Activated CD8-positive, alpha-beta memory T cell treated with anti-CD3 and anti-CD28 coated beads, Interleukin-2, amount 10 ng/mL, durations not matched to agents 7 days and 5 days (primary cell): ENCODE results near the gene ITSN1. TPM values are rescaled to one million over a fixed set of nuclear protein-coding genes. Genes with fewer than 3 reads are reported as not detected.

Source experiments
- ATAC-seq: fragments of 150-1000 bp; cut with Tn5 transposase; one replicate; pipeline ENCODE4 v1.10.0; 2021; ENCODE audit warnings: moderate library complexity
- CTCF ChIA-PET: fragments of 350-600 bp; sonication (Branson Sonifier 250); formaldehyde crosslinking; loops from one replicate; lab custom pipeline; 2021; ENCODE audit warnings: antibody characterized with exemption; lab: Charles Lee
- DNase-seq: peaks from one replicate; pipeline ENCODE4 v3.0.0-alpha.2; 2020
- H3K27ac Mint-ChIP-seq: one replicate; pipeline ENCODE4 v1.8.0; 2021; ENCODE audit warnings: mild to moderate bottlenecking, mixed read lengths
- H3K27me3 Mint-ChIP-seq: one replicate; pipeline ENCODE4 v1.8.0; 2021; ENCODE audit warnings: mixed read lengths
- H3K36me3 Mint-ChIP-seq: one replicate; pipeline ENCODE4 v1.8.0; 2021; ENCODE audit warnings: mild to moderate bottlenecking, mixed read lengths
- H3K4me1 Mint-ChIP-seq: one replicate; pipeline ENCODE4 v1.8.0; 2021; ENCODE audit warnings: mixed read lengths
- H3K4me3 Mint-ChIP-seq: one replicate; pipeline ENCODE4 v1.8.0; 2021; ENCODE audit warnings: mild to moderate bottlenecking, moderate library complexity, mixed read lengths
- H3K9me3 Mint-ChIP-seq: one replicate; pipeline ENCODE4 v1.8.0; 2022; ENCODE audit warnings: low read depth, mixed read lengths
- total RNA-seq, 2 experiments: library from RNA; stranded (reverse); gene quantifications; one replicate each; pipeline ENCODE4 v1.2.3, GENCODE V29; 2021

Gene ITSN1
- total RNA-seq, 2 experiments from 2014 or later: 2.0 to 3.9 TPM

DNA sequence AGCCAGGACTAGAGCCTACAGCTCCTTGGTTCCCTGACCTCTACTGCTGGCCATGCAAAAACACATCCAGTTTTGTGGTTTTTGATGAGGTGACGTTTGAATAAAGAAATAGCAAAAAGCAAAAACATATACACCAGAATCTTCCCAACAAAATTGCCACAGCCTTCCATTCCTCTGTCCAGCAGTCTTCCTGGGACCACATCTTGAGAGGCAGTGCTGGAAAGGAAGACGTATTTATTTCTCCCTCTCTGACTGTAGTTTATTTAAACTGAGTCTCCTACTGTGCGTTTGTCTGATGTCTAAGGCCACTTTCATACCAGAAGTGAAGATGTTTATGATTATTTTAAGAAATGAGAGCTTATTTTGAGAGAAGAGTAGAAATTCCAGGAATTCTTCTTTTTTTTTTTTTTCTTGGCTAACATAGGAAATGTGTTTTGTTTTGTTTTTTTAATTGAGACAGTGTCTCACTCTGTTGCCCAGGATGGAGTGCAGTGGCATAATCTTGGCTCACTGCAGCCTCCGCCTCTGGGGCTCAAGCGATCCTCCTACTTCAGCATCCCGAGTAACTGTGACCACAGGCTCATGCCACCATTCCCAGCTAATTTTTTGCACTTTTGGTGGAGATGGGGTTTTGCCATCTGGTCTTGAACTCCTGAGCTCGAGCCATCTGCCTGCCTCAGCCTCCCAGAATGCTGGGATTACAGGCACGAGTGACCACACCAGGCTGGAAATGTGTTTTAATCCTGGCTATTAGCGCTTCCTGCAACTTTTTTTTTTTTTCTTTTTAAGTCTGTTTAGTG lies 118.5 kb downstream of the ITSN1 start:
- ATAC-seq: no peak
- no peak for DNase-seq
- CTCF ChIA-PET: no interaction called here
- Mint-ChIP-seq H3K9me3 (no peaks in the 10 kb centered on the region), H3K27ac (no peak overlapping the region), H3K4me3 (no peak overlapping the region), H3K36me3 (no peaks in the 10 kb centered on the region), H3K4me1 (no peaks in the 10 kb centered on the region), H3K27me3 (no peaks in the 10 kb centered on the region)

GRCh38 chr21:33761441-33762036 lies 119.2 kb downstream of the ITSN1 start:
- ATAC-seq: no peak
- CTCF ChIA-PET: no interaction called here
- no peaks in the 10 kb centered on the region for H3K4me1 Mint-ChIP-seq

DNA sequence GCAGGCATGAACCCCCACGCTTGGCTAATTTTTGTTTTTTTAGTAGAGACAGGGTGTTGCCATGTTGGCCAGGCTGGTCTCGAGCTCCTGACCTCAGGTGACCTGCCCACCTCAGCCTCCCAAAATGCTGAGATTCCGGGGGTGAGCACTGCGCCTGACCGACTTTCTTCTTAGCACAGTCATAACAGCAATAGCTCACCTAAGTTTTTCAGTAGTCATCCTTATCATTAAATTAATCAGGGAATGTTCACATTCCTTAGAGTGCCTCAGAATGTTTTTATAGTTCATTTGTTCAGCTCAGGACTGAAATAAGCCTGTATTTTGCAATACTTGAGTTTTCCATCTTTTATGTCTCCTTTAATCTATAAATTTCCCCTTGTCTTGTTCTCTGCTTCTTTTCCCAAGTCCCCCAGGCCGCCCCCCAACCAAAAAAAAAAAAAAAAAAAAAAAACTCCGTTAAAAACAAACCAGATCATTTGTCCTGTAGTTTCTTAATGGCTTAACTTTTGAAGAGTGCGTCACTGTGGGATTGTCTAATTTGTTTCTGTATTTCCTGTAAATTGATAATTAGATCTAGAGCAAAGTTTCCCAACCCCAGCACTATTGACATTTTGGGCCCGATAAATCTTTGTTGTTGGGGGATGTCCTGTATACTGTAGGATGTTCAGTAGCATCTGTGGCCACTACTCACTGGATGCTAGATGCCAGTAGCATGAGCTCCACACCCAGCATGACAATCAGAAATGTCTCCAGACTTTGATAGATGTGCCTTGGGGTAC lies 120.7 kb downstream of the ITSN1 start:
- Mint-ChIP-seq H3K4me1 (no peaks in the 10 kb centered on the region), H3K36me3 (no peaks in the 10 kb centered on the region), H3K27me3 (no peaks in the 10 kb centered on the region), H3K27ac (no peak overlapping the region), H3K4me3 (no peak overlapping the region), H3K9me3 (no peaks in the 10 kb centered on the region)
- DNase-seq (no peak), ATAC-seq (no peak)
- CTCF ChIA-PET: no interaction called here

More at GRCh38 chr21:33761441-33762036, 119.2 kb downstream of the ITSN1 start:
- no peak for DNase-seq
- Mint-ChIP-seq H3K27me3 (no peaks in the 10 kb centered on the region), H3K27ac (no peak overlapping the region), H3K9me3 (no peaks in the 10 kb centered on the region), H3K4me3 (no peak overlapping the region), H3K36me3 (no peaks in the 10 kb centered on the region)

DNA sequence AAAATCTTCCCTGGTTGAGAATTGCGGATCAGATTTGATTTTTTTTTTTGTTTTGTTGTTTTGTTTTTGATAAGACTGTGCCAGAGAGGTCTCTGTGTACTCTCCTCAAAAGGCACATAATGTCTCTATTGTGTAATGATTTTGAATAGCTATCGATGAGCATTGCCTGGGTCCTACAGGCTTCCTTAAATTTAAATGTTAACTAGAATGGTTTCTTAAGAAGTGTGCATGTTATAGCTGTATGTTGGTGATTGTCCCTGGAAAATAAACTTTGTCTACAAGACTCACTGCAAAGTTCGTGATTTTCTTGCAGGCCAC lies 121.2 kb downstream of the ITSN1 start:
- DNase-seq (no peak), ATAC-seq (no peak)
- Mint-ChIP-seq H3K27me3 (no peaks in the 10 kb centered on the region), H3K4me3 (no peak overlapping the region), H3K9me3 (no peaks in the 10 kb centered on the region), H3K36me3 (no peaks in the 10 kb centered on the region), H3K4me1 (no peaks in the 10 kb centered on the region), H3K27ac (no peak overlapping the region)
- CTCF ChIA-PET: no interaction called here

GRCh38 chr21:33767236-33767635 lies 124.9 kb downstream of the ITSN1 start:
- H3K27me3 Mint-ChIP-seq: no peaks in the 10 kb centered on the region
- no peak overlapping the region for H3K27ac Mint-ChIP-seq
- CTCF ChIA-PET: no interaction called here
- DNase-seq (no peak), ATAC-seq (no peak)
- H3K36me3 Mint-ChIP-seq: no peaks in the 10 kb centered on the region
- H3K4me3 Mint-ChIP-seq: no peak overlapping the region
- H3K4me1 Mint-ChIP-seq: no peaks in the 10 kb centered on the region
- no peaks in the 10 kb centered on the region for H3K9me3 Mint-ChIP-seq

DNA sequence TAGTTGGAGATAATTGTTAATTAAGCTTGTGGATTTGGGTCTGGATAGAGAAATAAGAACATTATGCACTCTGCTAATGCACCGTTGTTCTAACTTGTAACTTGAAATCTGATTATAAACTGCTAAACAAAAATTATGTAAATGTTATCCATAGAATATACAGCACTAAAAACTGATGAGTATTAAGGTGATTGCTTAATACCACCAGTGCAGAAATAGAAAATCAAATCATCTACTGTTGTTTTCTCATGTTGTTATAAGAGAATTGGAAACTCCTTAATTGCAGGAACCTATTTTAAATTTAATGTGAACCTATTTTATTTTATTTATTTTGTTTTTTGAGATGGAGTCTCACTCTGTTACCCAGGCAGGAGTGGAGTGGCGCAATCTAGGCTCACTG lies 125.7 kb downstream of the ITSN1 start:
- ATAC-seq: no peak
- Mint-ChIP-seq H3K4me1 (no peaks in the 10 kb centered on the region), H3K36me3 (no peaks in the 10 kb centered on the region), H3K4me3 (no peak overlapping the region), H3K27ac (no peak overlapping the region), H3K9me3 (no peaks in the 10 kb centered on the region), H3K27me3 (no peaks in the 10 kb centered on the region)
- DNase-seq: no peak
- CTCF ChIA-PET: no interaction called here

GRCh38 chr21:33769057-33769456 lies 126.8 kb downstream of the ITSN1 start:
- DNase-seq (no peak), ATAC-seq (no peak)
- CTCF ChIA-PET: no interaction called here
- no peak overlapping the region for H3K4me3 Mint-ChIP-seq
- no peak overlapping the region for H3K27ac Mint-ChIP-seq
- no peaks in the 10 kb centered on the region for H3K36me3 Mint-ChIP-seq
- H3K27me3 Mint-ChIP-seq: no peaks in the 10 kb centered on the region
- H3K9me3 Mint-ChIP-seq: no peaks in the 10 kb centered on the region
- H3K4me1 Mint-ChIP-seq: no peaks in the 10 kb centered on the region

DNA sequence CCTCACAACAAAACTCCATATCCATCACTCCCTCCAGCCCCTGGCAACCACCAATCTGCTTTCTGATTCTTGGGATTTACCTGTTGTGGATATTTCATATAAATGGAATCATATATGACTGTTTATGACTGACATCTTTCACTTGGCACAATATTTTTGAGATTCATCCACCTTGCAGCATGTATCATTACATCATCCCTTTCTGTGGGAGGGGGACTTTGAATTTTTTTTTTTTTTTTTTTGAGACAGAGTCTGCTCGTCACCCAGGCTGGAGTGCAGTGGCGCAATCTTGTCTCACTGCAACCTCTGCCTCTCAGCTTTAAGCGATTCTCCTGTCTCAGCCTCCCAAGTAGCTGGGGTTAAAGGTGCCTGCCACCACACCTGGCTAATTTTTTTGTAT lies 128.2 kb downstream of the ITSN1 start:
- CTCF ChIA-PET: no interaction called here
- no peaks in the 10 kb centered on the region for H3K36me3 Mint-ChIP-seq
- H3K9me3 Mint-ChIP-seq: no peaks in the 10 kb centered on the region
- no peak overlapping the region for H3K27ac Mint-ChIP-seq
- H3K27me3 Mint-ChIP-seq: no peaks in the 10 kb centered on the region
- ATAC-seq: no peak
- no peak for DNase-seq
- H3K4me1 Mint-ChIP-seq: no peaks in the 10 kb centered on the region
- no peak overlapping the region for H3K4me3 Mint-ChIP-seq

- no peak overlapping the region for H3K4me3 Mint-ChIP-seq
- ATAC-seq: no peak
These were observed 129.7 kb downstream of the ITSN1 start for GRCh38 chr21:33771976-33772375.

GRCh38 chr21:33774551-33774950 lies 132.2 kb downstream of the ITSN1 start:
- Mint-ChIP-seq H3K9me3 (peaks cover 6% of the 10 kb centered on the region), H3K27me3 (no peaks in the 10 kb centered on the region), H3K27ac (no peak overlapping the region), H3K36me3 (peaks cover 7% of the 10 kb centered on the region), H3K4me1 (no peaks in the 10 kb centered on the region), H3K4me3 (no peak overlapping the region)
- no peak for ATAC-seq
- no peak for DNase-seq
- CTCF ChIA-PET: interaction anchor here (0.6 kb wide), 1 partner anchor 21 kb away, joined by 3 read pairs; no protein-coding TSS in a partner anchor

More at GRCh38 chr21:33771976-33772375, 129.7 kb downstream of the ITSN1 start:
- Mint-ChIP-seq H3K9me3 (no peaks in the 10 kb centered on the region), H3K36me3 (no peaks in the 10 kb centered on the region), H3K27me3 (no peaks in the 10 kb centered on the region), H3K4me1 (no peaks in the 10 kb centered on the region), H3K27ac (no peak overlapping the region)
- CTCF ChIA-PET: no interaction called here
- no peak for DNase-seq

GRCh38 chr21:33775100-33775828 lies 133.0 kb downstream of the ITSN1 start:
- CTCF ChIA-PET: interaction anchor here (0.6 kb wide), 1 partner anchor 22 kb away, joined by 3 read pairs; no protein-coding TSS in a partner anchor
- Mint-ChIP-seq H3K4me3 (no peak overlapping the region), H3K27me3 (no peaks in the 10 kb centered on the region), H3K4me1 (no peaks in the 10 kb centered on the region), H3K27ac (no peak overlapping the region), H3K36me3 (peaks cover 8% of the 10 kb centered on the region), H3K9me3 (peaks cover 6% of the 10 kb centered on the region)
- DNase-seq (no peak), ATAC-seq (no peak)

GRCh38 chr21:33780631-33781030 lies 138.3 kb downstream of the ITSN1 start:
- Mint-ChIP-seq H3K36me3 (peaks cover 8% of the 10 kb centered on the region), H3K27me3 (no peaks in the 10 kb centered on the region), H3K4me3 (no peak overlapping the region), H3K4me1 (no peaks in the 10 kb centered on the region), H3K9me3 (peaks cover 6% of the 10 kb centered on the region), H3K27ac (no peak overlapping the region)
- CTCF ChIA-PET: no interaction called here
- no peak for ATAC-seq
- no peak for DNase-seq

GRCh38 chr21:33781121-33781520 lies 138.8 kb downstream of the ITSN1 start:
- Mint-ChIP-seq H3K36me3 (peaks cover 8% of the 10 kb centered on the region), H3K27me3 (no peaks in the 10 kb centered on the region), H3K9me3 (peaks cover 6% of the 10 kb centered on the region), H3K4me1 (no peaks in the 10 kb centered on the region), H3K27ac (no peak overlapping the region), H3K4me3 (no peak overlapping the region)
- no peak for DNase-seq
- no peak for ATAC-seq
- CTCF ChIA-PET: no interaction called here
